Hepatocyte (in vitro differentiated cells): ENCODE data around the gene FILIP1L.

ENCODE experiments used
- EZH2phosphoT487 ChIP-seq: fragments of 200-600 bp; sonication (generic); IDR thresholded peaks from one replicate; pipeline ENCODE4 v1.6.1; 2018; ENCODE audit warnings: antibody characterized with exemption, mild to moderate bottlenecking, low read depth, moderate library complexity; ENCODE audit not compliant: unreplicated experiment, severe bottlenecking
- TF ChIP-seq, protein P1 (sequence below): fragments of 200-600 bp; sonication (generic); IDR thresholded peaks from 2 replicates; pipeline ENCODE4 v1.5.1; 2016; ENCODE audit warnings: antibody characterized with exemption, mild to moderate bottlenecking; ENCODE audit not compliant: poor library complexity

DNA sequence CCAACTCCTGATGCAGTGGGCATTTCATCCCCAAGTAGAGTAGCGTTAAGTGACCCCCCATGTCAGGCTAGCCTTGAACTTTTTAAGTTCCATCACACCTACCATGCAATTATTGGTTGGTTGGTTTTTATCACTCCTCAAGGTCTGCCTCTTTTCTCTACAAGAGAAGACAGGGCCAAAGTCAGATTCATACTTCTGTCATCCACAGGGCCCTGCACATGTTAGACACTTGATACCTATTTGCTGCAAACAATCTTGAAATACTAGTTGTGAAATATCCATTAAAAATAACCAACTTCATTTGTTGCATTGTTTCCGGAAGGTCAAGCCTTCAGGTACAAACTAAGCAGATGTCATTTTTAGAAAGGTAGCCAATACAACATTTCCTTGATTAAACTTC, 295.5 kb downstream of the FILIP1L start:
- TF ChIP-seq, protein P1, sequence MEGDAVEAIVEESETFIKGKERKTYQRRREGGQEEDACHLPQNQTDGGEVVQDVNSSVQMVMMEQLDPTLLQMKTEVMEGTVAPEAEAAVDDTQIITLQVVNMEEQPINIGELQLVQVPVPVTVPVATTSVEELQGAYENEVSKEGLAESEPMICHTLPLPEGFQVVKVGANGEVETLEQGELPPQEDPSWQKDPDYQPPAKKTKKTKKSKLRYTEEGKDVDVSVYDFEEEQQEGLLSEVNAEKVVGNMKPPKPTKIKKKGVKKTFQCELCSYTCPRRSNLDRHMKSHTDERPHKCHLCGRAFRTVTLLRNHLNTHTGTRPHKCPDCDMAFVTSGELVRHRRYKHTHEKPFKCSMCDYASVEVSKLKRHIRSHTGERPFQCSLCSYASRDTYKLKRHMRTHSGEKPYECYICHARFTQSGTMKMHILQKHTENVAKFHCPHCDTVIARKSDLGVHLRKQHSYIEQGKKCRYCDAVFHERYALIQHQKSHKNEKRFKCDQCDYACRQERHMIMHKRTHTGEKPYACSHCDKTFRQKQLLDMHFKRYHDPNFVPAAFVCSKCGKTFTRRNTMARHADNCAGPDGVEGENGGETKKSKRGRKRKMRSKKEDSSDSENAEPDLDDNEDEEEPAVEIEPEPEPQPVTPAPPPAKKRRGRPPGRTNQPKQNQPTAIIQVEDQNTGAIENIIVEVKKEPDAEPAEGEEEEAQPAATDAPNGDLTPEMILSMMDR, result no peak
- TF ChIP-seq EZH2phosphoT487, result no peak
